GM21360 (cell line): ENCODE data around the gene ADSL.

Experiments
- ATAC-seq: cut with Tn5 transposase; IDR thresholded peaks from one replicate; pipeline ENCODE4 v1.9.1; 2021; ENCODE audit warnings: mild to moderate bottlenecking, moderate library complexity; ENCODE audit not compliant: unreplicated experiment

The ADSL gene

DNA sequence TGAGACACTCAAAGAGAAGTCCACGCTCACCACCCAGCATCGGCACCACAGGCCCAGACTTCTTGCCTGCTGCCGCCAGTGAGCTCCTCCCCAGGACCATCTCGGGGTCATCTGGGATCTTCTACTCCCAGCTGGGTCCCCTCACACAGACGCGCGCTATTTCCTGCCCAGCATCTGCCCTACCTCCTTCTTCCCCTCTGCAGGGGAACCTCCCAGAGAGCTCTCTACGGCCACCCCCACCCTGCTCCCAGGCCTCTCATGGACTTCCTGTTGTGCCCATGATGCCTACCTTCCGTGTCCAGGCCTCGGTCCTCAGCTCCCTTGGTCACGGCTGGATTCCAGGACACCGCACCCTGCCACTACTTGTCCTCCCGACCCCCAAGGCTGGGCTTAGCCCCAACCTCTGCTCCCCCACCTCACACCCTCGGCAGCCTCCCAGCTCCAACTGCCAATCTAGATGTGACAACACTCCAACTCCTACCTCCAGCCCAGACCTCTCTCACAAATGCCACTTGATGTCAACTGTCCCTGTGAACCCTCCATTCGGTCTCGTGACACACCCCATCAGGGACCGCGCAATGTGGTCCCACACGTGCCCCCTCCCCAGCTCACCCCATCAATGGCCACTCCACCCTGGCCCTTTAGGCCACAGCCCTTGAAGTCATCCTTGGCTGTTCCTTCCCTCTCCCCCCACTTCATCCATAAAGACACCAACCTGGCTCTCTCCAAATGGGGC lies 69.4 kb downstream of the ADSL start:
- no peak for ATAC-seq

DNA sequence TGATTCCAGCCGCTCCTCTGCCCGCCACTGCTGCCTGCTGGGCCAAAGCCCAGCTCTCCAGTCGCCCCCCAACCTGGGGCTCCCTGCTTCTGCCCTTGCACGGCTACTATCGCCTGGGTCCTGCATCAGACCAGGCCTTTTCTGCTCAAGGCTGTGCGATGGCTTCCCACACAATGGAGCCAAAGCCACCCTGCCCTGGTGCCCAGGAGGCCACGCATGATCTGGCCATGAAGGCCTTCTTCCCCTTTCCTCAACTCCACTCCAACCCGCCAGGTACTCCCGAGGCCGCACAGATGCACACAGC lies 69.9 kb downstream of the ADSL start:
- no peak for ATAC-seq

DNA sequence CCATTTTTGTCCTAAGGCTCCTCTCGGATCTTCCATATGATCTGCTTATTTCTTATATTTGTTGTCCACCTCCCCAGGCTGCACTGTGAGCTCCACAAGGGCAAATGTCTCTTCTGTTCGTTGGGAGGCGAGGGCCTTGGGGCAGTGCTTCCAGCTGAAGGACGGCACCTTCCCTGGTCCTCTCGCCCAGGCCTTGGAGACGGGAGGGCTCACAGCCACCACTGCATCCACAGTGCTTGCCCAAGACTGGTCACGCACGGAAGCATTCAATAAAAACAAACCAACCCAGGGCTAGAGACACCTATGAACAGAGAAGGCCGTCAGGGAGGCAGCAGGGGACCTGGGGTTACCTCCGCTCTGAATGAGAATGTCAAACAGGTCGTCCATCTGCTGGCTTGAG lies 70.3 kb downstream of the ADSL start:
- no peak for ATAC-seq

DNA sequence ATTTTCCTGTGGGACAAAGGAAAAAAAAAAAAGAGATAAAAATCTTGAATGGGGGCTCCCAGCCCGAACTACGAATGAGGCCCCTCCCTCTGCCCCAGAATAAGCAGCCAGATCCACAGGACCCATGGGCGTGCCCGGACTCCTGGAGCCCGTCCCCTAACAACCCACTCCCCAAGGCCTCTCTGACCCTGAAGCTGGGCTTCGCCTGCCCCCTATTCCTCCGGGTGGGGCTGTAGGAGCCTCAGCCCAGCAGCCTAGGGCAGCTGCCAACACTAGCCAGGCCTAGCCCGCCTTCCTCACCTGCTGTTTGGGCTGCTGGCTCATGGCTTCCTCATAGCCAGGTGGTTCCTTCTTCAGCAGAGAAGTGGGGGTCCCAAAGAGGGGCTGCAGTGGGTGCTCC lies 70.7 kb downstream of the ADSL start:
- ATAC-seq, result no peak

DNA sequence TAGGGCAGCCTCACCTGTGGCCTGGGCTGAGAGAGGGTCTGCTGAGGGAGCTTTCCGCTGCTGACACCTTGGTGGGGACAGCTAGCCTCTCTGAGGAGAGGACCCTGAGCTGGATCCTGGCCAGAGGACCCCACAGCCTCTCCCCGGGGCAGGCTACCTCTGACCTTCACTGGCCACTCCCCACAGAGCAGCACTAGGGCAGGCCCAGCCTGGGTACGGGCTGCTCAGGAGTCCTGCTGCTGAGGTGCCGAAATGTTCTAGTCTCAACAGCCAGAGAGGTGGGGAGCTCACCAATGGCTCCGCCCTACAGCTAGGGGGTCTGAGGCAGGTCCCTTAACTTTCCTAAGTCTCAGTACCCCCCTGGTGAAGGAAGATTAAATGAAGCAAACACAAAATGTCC lies 71.6 kb downstream of the ADSL start:
- ATAC-seq, result no peak

DNA sequence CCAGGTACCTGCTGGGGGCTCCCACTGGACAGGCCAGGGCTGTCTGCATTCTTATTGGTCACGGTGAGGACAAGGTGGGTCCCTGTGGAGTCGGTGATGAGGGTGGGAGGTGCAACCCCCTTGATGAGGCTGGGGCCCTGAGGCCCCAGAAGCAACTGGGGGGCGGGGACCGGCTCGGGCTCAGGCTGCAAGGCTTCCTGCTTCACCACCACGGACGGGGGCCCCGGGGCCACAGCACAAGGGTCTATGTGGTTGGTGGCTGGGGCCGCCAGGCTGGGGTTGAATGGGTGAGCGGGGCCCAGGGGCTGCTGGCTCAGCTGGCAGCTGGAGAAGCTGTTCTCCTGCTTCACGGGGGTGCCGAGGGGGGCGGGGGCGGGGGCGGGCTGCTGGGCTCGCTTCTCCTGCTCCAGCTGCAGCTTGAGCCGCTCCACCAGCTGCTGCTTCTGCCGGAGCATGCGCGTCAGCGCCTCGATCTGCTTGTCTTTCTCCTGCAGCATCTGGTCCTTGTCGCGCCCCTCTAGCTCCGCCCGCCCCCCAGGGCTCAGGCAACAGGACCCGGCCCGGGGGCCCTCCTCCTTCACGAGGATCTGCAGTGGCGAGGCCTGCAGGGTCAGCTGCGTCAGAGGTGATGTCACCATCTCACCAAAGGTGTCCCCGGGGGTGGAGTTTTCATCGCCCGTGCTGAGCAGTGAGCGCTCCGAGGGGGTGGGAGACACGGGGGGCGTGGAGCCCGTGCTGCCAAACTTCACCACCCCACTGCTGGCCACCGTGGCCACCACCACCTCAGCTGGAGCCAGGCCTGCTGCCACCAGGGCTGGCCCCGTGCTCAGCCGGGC lies 72.3 kb downstream of the ADSL start:
- no peak for ATAC-seq

DNA sequence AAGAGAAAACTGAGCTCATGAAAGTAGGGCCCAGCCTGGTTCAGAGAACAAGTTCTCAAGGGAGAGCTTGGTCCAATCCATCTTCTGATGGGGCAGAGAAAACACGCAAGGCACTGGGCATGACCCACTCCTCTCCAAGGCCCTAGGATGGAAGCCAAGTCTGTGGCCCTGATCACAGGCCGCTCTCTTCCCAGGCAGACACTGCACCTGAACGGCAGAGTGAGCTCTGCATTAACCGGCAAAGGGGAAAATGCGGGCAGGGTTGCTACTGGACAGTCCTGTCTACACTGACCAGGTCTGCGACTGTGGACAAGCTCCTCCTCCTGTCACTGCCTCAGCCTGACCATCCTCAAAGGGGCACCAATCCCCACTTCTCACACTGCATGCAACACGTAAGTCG lies 73.4 kb downstream of the ADSL start:
- no peak for ATAC-seq

DNA sequence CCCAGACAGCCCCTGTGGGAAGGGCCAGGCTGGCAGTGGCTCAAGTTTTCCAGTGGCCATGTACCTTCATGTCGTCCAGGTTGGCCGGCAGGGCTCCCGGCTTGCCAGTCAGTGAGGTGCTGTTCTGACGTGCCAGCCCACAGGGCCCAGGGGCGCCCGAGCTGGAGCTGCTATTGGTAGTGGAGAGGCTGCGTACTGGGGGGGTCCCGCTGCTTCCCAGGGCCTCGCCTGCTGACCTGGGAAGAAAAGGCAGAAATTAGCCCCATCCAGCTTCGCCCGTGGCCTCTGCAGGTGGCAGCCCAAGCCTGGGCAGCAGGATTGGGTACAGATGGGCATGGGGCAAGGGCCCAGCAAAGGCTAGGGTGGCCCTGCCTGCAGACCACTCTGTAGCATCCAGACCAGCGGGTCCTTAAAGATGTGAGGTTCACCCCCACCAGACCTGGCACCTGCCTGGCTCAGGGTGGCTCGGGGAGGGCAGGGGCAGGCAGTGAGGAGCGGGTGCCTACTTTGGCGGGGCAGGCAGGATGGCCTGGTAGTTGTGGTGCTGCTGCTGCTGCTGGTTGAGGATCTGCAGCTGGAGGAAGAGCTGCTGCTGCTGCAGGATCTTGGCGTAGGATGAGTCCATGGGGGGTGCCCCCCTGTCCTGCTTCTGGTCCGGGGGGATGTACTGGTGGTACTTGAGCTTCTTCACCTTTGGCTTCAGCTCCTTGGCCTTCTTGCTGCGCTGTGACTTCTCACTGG lies 74.2 kb downstream of the ADSL start:
- no peak for ATAC-seq

DNA sequence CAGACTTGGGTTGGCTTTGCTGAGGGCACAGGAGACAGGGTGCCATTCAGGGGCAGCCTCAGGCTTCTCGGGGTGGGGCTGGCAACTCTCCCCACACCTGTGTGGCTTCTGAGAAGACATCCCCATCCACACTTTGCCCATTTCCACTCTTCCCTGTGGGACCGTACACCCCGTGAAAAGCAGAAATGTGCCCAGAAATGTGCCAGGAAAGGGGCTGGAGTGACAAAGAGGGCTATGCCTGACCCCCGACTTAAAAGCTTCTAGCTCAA lies 74.7 kb downstream of the ADSL start:
- ATAC-seq, result no peak

DNA sequence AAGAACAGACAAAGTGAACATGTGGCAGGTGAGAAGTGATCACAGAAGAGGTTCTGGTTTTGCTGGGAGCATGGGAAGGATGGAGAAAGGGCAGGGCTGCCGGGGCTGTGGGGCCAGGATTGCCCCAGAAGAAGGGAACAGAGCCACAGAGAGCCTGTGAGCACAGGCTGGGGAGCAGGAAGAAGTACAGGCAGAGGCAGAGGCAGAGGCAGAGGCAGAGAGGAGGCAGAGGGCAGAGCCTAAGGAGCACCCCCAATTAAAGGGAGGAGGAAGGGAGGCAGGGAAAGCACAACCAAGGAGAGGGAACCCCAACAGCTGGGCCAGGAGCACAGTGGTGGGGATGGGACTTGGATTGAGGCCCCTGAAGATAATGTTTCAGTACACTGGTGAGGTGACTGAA lies 75.6 kb downstream of the ADSL start:
- no peak for ATAC-seq

DNA sequence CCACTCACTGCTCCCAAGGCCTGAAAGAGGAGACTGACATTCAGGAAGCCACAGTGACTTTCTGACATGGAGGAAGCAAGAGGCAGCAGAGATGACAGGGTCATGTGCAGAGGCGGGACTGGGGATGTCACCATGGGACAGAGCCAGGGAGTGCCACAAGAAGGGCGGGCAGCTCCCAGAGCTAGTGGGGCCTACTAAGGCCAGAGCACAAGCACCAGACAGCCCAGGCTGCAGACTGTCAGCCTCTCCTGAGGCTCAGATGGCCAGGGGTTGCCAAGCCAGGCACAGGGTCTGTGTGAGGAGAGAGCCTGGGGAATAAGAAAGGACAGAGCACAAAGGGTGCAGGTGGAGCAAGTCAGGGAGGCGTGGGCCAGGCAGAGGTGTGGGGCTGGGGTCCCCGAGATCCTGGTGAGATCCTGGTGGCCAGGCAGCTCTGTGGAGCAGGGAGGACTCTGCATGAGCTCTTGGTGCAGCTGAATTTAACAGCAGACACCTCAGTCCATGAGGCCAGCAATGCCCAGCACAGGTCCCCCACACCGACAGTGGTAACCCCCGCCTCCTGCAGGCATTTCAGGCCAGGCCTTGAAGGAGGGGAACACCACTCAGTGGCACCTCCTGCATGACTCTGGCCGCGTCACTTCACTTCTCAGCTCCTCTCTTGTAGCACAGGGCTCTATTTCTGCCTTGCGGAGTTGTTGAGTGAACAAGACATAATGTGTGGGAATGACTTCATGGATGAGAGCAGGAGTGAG lies 76.4 kb downstream of the ADSL start:
- no peak for ATAC-seq

DNA sequence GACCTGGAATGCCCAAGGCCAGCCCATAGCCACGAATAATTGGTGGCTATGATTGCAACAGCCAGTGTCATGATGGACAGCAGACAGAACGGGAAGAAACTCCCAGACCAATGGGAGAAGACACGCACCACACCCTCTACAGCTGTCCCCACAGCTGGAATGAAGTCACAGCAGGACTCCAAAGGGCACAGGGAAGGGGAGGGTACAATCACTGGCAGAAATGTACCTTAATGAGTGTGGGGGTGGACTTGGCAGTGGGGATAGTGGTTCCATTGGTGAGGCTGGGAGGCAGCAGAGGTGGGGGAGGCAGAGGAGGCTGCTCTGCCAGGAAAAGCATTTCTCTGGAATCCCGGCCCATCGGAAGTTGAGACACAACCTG lies 77.0 kb downstream of the ADSL start:
- no peak for ATAC-seq

DNA sequence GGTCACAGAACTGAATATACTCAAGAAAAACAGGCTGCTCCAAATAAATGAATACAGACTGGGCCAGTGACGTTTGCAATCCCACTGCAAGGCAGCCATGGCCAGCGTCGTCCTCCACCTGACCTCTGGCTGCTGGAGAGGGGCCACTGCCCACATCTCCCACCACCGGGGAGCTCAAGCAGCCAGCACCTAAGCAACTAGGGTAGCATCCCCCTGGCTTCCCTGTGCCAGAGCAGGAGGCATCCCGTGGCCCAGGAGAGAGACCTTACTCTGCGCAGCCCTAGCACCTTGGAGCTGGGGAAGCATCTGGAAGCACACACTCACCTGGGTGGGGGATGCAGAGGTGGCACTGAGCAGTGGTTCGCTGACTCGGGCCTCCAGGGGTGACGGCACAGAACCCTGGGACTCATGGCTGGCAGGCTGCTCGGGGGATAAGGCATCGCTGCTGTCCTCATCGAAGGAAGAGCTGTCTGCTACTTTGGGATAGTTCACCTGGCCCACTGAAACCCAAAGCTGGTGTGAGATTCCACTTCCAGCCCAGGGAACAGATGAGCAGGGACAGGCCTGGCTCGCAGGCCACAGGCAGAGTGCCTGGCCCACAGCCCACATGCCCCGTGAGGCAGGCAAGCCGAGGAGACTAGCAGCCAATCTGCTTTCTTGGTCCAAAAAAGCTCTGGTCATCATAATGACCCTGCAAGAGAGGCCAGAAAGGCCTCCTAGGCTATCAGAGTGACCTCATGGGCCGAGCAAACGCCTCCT lies 77.8 kb downstream of the ADSL start:
- ATAC-seq, result no peak

DNA sequence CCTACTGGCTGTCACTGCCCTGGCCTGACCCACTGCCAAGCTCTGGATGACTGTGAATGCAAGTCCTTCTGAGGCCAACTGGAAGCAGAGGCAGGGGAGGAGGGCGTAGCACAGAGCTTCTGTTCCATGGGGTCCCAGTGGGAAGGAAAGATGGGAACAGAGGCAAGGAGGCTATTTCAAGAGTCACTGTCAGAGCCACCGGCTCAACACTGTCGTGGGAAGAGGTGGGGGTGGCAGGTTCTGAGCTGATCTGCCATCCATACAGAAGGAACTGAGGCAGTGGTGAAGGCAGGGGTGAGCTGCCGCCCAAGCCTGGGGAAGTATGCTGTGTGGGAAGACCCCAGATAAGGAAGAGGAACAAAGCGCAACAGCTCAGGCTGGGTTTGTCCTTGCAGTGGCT lies 78.8 kb downstream of the ADSL start:
- ATAC-seq, result no peak

DNA sequence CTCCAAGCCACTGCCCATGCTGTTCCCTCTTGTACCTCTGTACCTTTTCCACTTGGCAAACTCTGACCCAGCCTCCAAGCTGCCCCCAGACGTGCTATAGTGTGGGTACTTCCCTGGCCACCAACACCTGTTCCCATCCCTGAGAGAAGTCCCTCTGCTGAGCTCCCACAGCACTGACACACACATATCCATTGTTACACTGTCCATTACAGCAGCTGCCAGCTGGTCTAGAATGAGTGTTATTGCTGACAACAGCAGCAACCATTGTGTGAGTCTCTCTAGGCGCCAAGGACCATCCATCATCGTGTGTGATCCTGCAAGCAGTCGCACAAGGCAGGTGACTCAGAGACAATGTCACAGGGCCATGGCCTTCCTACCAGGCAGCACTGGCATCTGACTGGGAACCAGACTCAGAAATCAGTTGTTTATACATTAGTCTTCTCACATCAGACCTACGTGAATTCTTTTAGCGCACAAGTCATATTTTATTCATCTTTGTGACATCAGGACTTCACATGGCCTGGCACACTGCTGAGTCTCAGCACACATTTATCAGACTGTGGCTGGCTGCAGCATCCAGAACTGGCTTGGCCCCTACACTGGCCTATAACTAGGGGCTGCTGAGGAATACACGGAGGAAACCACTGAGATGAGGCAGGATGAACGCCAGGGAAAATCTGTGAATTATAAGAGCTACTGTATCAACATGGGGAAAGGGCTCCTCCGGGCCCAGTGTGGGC lies 80.5 kb downstream of the ADSL start:
- ATAC-seq, result no peak

DNA sequence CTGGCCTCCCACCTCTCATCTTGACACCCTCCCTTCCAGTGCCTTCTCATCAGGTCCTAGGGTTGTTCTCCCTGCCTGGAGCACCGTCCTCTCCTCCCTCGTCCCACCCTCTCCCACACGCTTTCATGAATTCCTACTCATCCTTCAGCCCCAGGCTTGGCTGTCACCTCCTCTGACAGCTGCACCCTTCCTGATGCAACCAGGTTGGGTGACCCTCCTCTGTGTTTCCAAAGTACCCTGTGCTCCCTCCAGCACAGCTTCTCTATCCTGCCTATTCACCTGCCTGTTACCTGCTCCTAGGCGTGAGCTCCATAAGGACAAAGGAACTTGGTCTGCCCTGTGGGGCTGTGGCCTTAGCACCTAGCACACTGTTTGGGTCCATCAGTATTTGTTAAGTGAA lies 82.5 kb downstream of the ADSL start:
- no peak for ATAC-seq

DNA sequence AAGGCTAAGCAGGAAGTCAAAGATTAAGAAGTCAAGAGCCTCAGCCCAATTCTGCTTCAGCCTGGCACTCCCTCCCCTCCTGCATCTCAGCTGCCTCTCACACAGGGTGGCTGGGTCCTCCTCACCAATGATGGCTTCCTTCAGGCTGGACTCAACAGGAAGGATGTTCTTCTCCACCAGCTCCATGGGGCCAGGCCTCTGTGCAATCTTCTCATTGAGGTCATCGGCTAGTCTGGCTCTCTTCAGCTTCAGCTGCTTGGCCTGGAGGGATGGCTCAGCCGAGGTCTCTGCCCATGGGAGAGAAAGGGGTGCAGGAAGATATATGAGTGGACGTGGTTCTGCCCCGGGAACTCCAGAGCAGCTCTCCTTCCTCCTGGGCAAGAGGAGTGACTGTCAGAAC lies 83.2 kb downstream of the ADSL start:
- no peak for ATAC-seq

DNA sequence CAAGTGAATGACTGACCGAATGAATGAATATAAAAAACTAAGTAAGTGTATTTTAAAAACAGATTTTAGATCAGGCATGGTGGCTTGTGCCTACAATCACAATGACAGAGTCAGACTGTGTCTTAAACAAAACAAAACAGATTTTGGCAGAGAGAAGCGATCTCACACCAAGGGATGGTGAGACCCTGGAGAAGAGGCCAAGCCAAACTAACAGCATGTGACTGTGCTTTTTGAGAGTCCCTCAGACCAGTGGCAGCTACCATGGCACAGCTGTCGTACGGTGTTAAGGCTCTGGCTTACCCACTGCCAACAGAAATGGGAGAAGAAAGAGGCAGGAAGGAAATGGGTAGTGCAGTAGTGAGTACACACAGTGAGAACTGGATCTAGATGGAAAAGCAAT lies 84.7 kb downstream of the ADSL start:
- no peak for ATAC-seq

DNA sequence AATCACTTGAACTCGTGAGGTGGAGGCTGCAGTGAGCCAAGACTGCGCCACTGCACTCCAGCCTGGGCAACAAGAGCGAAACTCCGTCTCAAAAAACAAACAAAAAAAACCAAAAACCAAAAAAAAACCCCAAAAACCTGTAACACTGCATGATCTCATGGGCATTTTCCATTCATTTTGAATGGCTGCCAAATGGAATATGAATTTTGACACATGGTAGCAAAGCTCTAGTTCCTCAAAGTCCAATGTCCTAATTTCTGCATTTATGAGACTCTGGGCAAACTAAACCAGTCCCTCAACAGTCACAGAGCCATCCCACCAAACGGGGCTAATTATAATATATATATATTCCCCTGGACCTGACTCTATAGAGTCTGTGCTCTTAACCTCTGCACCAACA lies 85.9 kb downstream of the ADSL start:
- ATAC-seq, result no peak

DNA sequence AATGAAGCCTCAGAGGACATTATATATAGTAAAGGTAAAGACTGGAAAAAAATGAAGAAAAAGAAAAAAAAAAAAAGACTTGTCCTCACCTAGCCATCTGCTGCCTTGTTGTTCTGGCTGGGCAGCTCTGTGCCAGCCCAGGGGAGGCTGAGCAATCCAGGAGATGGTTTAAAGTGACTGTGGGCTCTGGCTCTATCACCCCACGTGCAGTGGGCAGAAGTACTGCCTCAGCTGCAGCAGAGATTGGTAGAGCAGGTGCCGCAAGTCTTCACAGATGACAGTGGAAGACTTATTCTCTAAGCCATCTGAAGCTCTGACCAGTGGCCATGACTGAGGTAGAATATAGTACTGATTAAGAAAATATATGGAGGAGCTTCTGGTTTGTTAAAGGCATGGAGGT lies 86.3 kb downstream of the ADSL start:
- ATAC-seq, result no peak
